BLaER1 (cell line): ENCODE measurements around the gene JTB.

ENCODE experiments used
- H3K27ac ChIP-seq: shearing (Covaris generic); formaldehyde crosslinking; 2 replicates; pipeline ENCODE4 v1.8.1; 2022
- H3K27me3 ChIP-seq: shearing (Covaris generic); formaldehyde crosslinking; 2 replicates; pipeline ENCODE4 v1.8.1; 2022
- H3K36me3 ChIP-seq: shearing (Covaris generic); formaldehyde crosslinking; 2 replicates; pipeline ENCODE4 v1.8.1; 2022
- H3K4me1 ChIP-seq: shearing (Covaris generic); formaldehyde crosslinking; 2 replicates; pipeline ENCODE4 v1.8.1; 2022
- H3K4me2 ChIP-seq: shearing (Covaris generic); formaldehyde crosslinking; 2 replicates; pipeline ENCODE4 v1.8.1; 2022
- H3K4me3 ChIP-seq: shearing (Covaris generic); formaldehyde crosslinking; 2 replicates; pipeline ENCODE4 v1.8.1; 2022
- H3K9ac ChIP-seq: shearing (Covaris generic); formaldehyde crosslinking; 2 replicates; pipeline ENCODE4 v1.8.1; 2022
- H3K9me3 ChIP-seq: shearing (Covaris generic); formaldehyde crosslinking; 2 replicates; pipeline ENCODE4 v1.8.1; 2022
- H4K20me1 ChIP-seq: shearing (Covaris generic); formaldehyde crosslinking; 2 replicates; pipeline ENCODE4 v1.8.1; 2022
- Cebpa-rat ChIP-seq: shearing (Covaris generic); IDR thresholded peaks from 2 replicates; pipeline ENCODE4 v1.8.1; 2022

Gene JTB

GRCh38 chr1:153978274-153978909 is 918 bp upstream of the JTB start:
- peak overlapping the region; percentile 91 for H3K27ac ChIP-seq
- no peaks in the 10 kb centered on the region for H3K9me3 ChIP-seq
- peak overlapping the region; percentile 92 for H3K4me3 ChIP-seq
- H3K4me1 ChIP-seq, result peaks cover 36% of the 10 kb centered on the region
- peak overlapping the region; percentile 97 for H3K4me2 ChIP-seq
- no peaks in the 10 kb centered on the region for H3K27me3 ChIP-seq
- peaks cover 15% of the 10 kb centered on the region; the same call in 1 of the 2 replicates for H4K20me1 ChIP-seq
- peak overlapping the region; percentile 94 for H3K9ac ChIP-seq
- no peak for TF ChIP-seq Cebpa-rat
- peaks cover 28% of the 10 kb centered on the region for H3K36me3 ChIP-seq

GRCh38 chr1:153976819-153977249 is 640 bp downstream of the JTB start:
- Histone ChIP-seq H3K27me3 (no peaks in the 10 kb centered on the region), H3K27ac (peak overlapping the region; percentile 91), H3K9me3 (no peaks in the 10 kb centered on the region), H3K4me3 (peak overlapping the region; percentile 92), H3K36me3 (peaks cover 43% of the 10 kb centered on the region), H3K4me1 (peaks cover 50% of the 10 kb centered on the region), H4K20me1 (peaks cover 15% of the 10 kb centered on the region; the same call in 1 of the 2 replicates), H3K9ac (peak overlapping the region; percentile 94), H3K4me2 (peak overlapping the region; percentile 97)
- TF ChIP-seq Cebpa-rat, result no peak

GRCh38 chr1:153973525-153973924 is 3.9 kb downstream of the JTB start:
- Histone ChIP-seq H3K9ac (no peak overlapping the region), H3K9me3 (no peaks in the 10 kb centered on the region), H4K20me1 (peaks cover 15% of the 10 kb centered on the region; the same call in 1 of the 2 replicates), H3K27me3 (no peaks in the 10 kb centered on the region), H3K4me3 (no peak overlapping the region), H3K36me3 (peaks cover 48% of the 10 kb centered on the region), H3K4me2 (no peak overlapping the region), H3K27ac (no peak overlapping the region), H3K4me1 (peaks cover 75% of the 10 kb centered on the region)
- no peak for TF ChIP-seq Cebpa-rat

- Histone ChIP-seq H3K9ac (no peak overlapping the region), H4K20me1 (peaks cover 15% of the 10 kb centered on the region; the same call in 1 of the 2 replicates), H3K4me2 (no peak overlapping the region), H3K9me3 (no peaks in the 10 kb centered on the region), H3K4me3 (no peak overlapping the region), H3K27me3 (no peaks in the 10 kb centered on the region), H3K36me3 (peaks cover 48% of the 10 kb centered on the region), H3K4me1 (peaks cover 70% of the 10 kb centered on the region), H3K27ac (no peak overlapping the region)
- TF ChIP-seq Cebpa-rat, result no peak
These were observed 4.4 kb downstream of the JTB start for GRCh38 chr1:153973071-153973470.

- no peaks in the 10 kb centered on the region for H3K27me3 ChIP-seq
- H3K9me3 ChIP-seq, result no peaks in the 10 kb centered on the region
- peaks cover 67% of the 10 kb centered on the region for H3K4me1 ChIP-seq
- peak overlapping the region; percentile 53 for H3K4me2 ChIP-seq
- peaks cover 39% of the 10 kb centered on the region for H3K36me3 ChIP-seq
- peaks cover under 1% of the 10 kb centered on the region; the same call in 1 of the 2 replicates for H4K20me1 ChIP-seq
- no peak for TF ChIP-seq Cebpa-rat
- no peak overlapping the region for H3K4me3 ChIP-seq
- H3K9ac ChIP-seq, result no peak overlapping the region
- H3K27ac ChIP-seq, result no peak overlapping the region
These were observed 7.1 kb downstream of the JTB start for GRCh38 chr1:153970346-153970745.

GRCh38 chr1:153968972-153969371 is 8.5 kb downstream of the JTB start:
- peak overlapping the region; percentile 83 for H3K9ac ChIP-seq
- peak overlapping the region; percentile 91 for H3K4me2 ChIP-seq
- peaks cover 26% of the 10 kb centered on the region for H3K36me3 ChIP-seq
- no peaks in the 10 kb centered on the region for H3K27me3 ChIP-seq
- H3K27ac ChIP-seq, result peak overlapping the region; percentile 85
- TF ChIP-seq Cebpa-rat, result no peak
- H3K4me3 ChIP-seq, result peak overlapping the region; percentile 71
- no peaks in the 10 kb centered on the region for H4K20me1 ChIP-seq
- no peaks in the 10 kb centered on the region for H3K9me3 ChIP-seq
- peaks cover 70% of the 10 kb centered on the region for H3K4me1 ChIP-seq

- Histone ChIP-seq H4K20me1 (no peaks in the 10 kb centered on the region), H3K9me3 (no peaks in the 10 kb centered on the region), H3K27ac (peak overlapping the region; percentile 85), H3K4me1 (peaks cover 72% of the 10 kb centered on the region), H3K4me3 (peak overlapping the region; percentile 71), H3K9ac (peak overlapping the region; percentile 83), H3K36me3 (peaks cover 20% of the 10 kb centered on the region), H3K27me3 (no peaks in the 10 kb centered on the region), H3K4me2 (peak overlapping the region; percentile 91)
- no peak for TF ChIP-seq Cebpa-rat
These were observed 9.1 kb downstream of the JTB start for GRCh38 chr1:153968408-153968807.

GRCh38 chr1:153968000-153968363 is 9.5 kb downstream of the JTB start:
- TF ChIP-seq Cebpa-rat, result no peak
- H3K4me3 ChIP-seq, result peak overlapping the region; percentile 71
- peaks cover 69% of the 10 kb centered on the region for H3K4me1 ChIP-seq
- H3K9ac ChIP-seq, result peak overlapping the region; percentile 83
- H4K20me1 ChIP-seq, result no peaks in the 10 kb centered on the region
- no peaks in the 10 kb centered on the region for H3K27me3 ChIP-seq
- peak overlapping the region; percentile 85 for H3K27ac ChIP-seq
- H3K4me2 ChIP-seq, result peak overlapping the region; percentile 91
- H3K9me3 ChIP-seq, result no peaks in the 10 kb centered on the region
- H3K36me3 ChIP-seq, result peaks cover 16% of the 10 kb centered on the region

GRCh38 chr1:153967107-153967999 is 10.1 kb downstream of the JTB start, which contains the start of gene CREB3L4:
CREB3L4 (plus strand) TSS chr1:153967902; CDS start chr1:153968526, 624 bp downstream.
- Histone ChIP-seq H3K36me3 (peaks cover 10% of the 10 kb centered on the region), H3K27me3 (no peaks in the 10 kb centered on the region), H3K4me3 (peak within 1 kb of the TSS; percentile 71), H3K27ac (peak within 1 kb of the TSS; percentile 90), H3K4me2 (peak within 1 kb of the TSS; percentile 100), H4K20me1 (no peaks in the 10 kb centered on the region), H3K9me3 (no peaks in the 10 kb centered on the region), H3K4me1 (peaks cover 69% of the 10 kb centered on the region), H3K9ac (peak within 1 kb of the TSS; percentile 83)
- TF ChIP-seq Cebpa-rat, result no peak
